ENCODE results near the gene TRIM65.

TRIM65 gene

GRCh38 chr17:75922963-75923874 is 26.5 kb upstream of the TRIM65 start:
- H3K4me3 ChIP-seq (replicated peaks; ENCODE audit: insufficient read depth, low read length) = no peak overlapping the region
- TF ChIP-seq REST (IDR thresholded peaks at IDR 0.05; ENCODE audit: insufficient replicate concordance, low read depth) = no peak
- TF ChIP-seq POLR2AphosphoS5 (IDR thresholded peaks at IDR 0.05; ENCODE audit: low read depth) = no peak
- TF ChIP-seq SPI1 (IDR thresholded peaks at IDR 0.05; ENCODE audit: borderline replicate concordance, low read depth) = no peak
- TF ChIP-seq GABPA (IDR thresholded peaks at IDR 0.05; ENCODE audit: low read depth) = no peak
- TF ChIP-seq, protein P1, sequence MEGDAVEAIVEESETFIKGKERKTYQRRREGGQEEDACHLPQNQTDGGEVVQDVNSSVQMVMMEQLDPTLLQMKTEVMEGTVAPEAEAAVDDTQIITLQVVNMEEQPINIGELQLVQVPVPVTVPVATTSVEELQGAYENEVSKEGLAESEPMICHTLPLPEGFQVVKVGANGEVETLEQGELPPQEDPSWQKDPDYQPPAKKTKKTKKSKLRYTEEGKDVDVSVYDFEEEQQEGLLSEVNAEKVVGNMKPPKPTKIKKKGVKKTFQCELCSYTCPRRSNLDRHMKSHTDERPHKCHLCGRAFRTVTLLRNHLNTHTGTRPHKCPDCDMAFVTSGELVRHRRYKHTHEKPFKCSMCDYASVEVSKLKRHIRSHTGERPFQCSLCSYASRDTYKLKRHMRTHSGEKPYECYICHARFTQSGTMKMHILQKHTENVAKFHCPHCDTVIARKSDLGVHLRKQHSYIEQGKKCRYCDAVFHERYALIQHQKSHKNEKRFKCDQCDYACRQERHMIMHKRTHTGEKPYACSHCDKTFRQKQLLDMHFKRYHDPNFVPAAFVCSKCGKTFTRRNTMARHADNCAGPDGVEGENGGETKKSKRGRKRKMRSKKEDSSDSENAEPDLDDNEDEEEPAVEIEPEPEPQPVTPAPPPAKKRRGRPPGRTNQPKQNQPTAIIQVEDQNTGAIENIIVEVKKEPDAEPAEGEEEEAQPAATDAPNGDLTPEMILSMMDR (IDR thresholded peaks at IDR 0.05; ENCODE audit: insufficient read depth, low read length) = no peak

GRCh38 chr17:75922173-75922961 is 25.6 kb upstream of the TRIM65 start:
- Histone ChIP-seq H3K4me3 (replicated peaks; ENCODE audit: insufficient read depth, low read length) (no peak overlapping the region), H3K27ac (replicated peaks) (no peak overlapping the region), H3K27me3 (ENCODE audit: insufficient read depth, poor library complexity, severe bottlenecking) (no peaks in the 10 kb centered on the region)
- TF ChIP-seq SPI1 (IDR thresholded peaks at IDR 0.05; ENCODE audit: borderline replicate concordance, low read depth) (no peak), GABPA (IDR thresholded peaks at IDR 0.05; ENCODE audit: low read depth) (no peak), REST (IDR thresholded peaks at IDR 0.05; ENCODE audit: insufficient replicate concordance, low read depth) (no peak), POLR2AphosphoS5 (IDR thresholded peaks at IDR 0.05; ENCODE audit: low read depth) (no peak)
- TF ChIP-seq, protein P1 (IDR thresholded peaks at IDR 0.05; ENCODE audit: insufficient read depth, low read length) = no peak
- DNase-seq (ENCODE audit: low read depth in 1 of 2, low spot score in 1 of 2) = no peak

More at GRCh38 chr17:75922963-75923874, 26.5 kb upstream of the TRIM65 start:
- DNase-seq (ENCODE audit: low read depth in 1 of 2, low spot score in 1 of 2) = no peak
- Histone ChIP-seq H3K27me3 (ENCODE audit: insufficient read depth, poor library complexity, severe bottlenecking) (no peaks in the 10 kb centered on the region), H3K27ac (replicated peaks) (no peak overlapping the region)

GRCh38 chr17:75921596-75921995 is 24.8 kb upstream of the TRIM65 start:
- DNase-seq (ENCODE audit: low read depth in 1 of 2, low spot score in 1 of 2) = no peak
- Histone ChIP-seq H3K4me3 (replicated peaks; ENCODE audit: insufficient read depth, low read length) (no peak overlapping the region), H3K27ac (replicated peaks) (no peak overlapping the region), H3K27me3 (ENCODE audit: insufficient read depth, poor library complexity, severe bottlenecking) (no peaks in the 10 kb centered on the region)
- TF ChIP-seq REST (IDR thresholded peaks at IDR 0.05; ENCODE audit: insufficient replicate concordance, low read depth) (no peak), SPI1 (IDR thresholded peaks at IDR 0.05; ENCODE audit: borderline replicate concordance, low read depth) (no peak), GABPA (IDR thresholded peaks at IDR 0.05; ENCODE audit: low read depth) (no peak), POLR2AphosphoS5 (IDR thresholded peaks at IDR 0.05; ENCODE audit: low read depth) (no peak)
- TF ChIP-seq, protein P1 (IDR thresholded peaks at IDR 0.05; ENCODE audit: insufficient read depth, low read length) = no peak

Data from HL-60 (cell line).